Choroid plexus epithelial cell (primary cell): ENCODE results near the gene MTAP.

Experiments used
- DNase-seq: peaks from one replicate; pipeline ENCODE4 v3.0.0-alpha.2; 2010; ENCODE audit warnings: low read depth
- H3K4me3 ChIP-seq: 2 replicates; pipeline ENCODE4 v1.5.1; 2011; ENCODE audit warnings: low read depth, mild to moderate bottlenecking, control low read depth, low read length, moderate library complexity
- CTCF ChIP-seq: conservative IDR thresholded peaks from 2 replicates; pipeline ENCODE4 v1.5.1; 2011; ENCODE audit warnings: low read depth, mild to moderate bottlenecking, control low read depth, inconsistent platforms, low read length, moderate library complexity

The MTAP gene

GRCh38 chr9:21969951-21970799, 167.7 kb downstream of the MTAP start:
- no peak for TF ChIP-seq CTCF
- no peak overlapping the region for H3K4me3 ChIP-seq
- DNase-seq: no peak

- peak overlapping the region; percentile 25 for H3K4me3 ChIP-seq
- TF ChIP-seq CTCF: no peak
Measured at GRCh38 chr9:21970800-21971640, 168.6 kb downstream of the MTAP start.

GRCh38 chr9:21972361-21972760, 169.9 kb downstream of the MTAP start:
- TF ChIP-seq CTCF: no peak
- DNase-seq: no peak
- peak overlapping the region; percentile 5 for H3K4me3 ChIP-seq

More at GRCh38 chr9:21970800-21971640, 168.6 kb downstream of the MTAP start:
- peak; percentile 55 for DNase-seq

- DNase-seq: no peak
- H3K4me3 ChIP-seq: peak overlapping the region; percentile 67
- TF ChIP-seq CTCF: no peak
Measured at GRCh38 chr9:21974343-21974721, 171.9 kb downstream of the MTAP start.

GRCh38 chr9:21974722-21975409, 172.4 kb downstream of the MTAP start:
- DNase-seq: peak; percentile 70
- H3K4me3 ChIP-seq: peak overlapping the region; percentile 67
- TF ChIP-seq CTCF: no peak

- H3K4me3 ChIP-seq: no peak overlapping the region
- DNase-seq: no peak
- no peak for TF ChIP-seq CTCF
Measured at GRCh38 chr9:21976334-21976875, 174.0 kb downstream of the MTAP start.
